Occipital lobe (tissue), 2 donors: ENCODE measurements around the gene DHX16. TPM values are rescaled to one million over a fixed set of nuclear protein-coding genes. Genes with fewer than 3 reads are reported as not detected.

Experiments
- DNase-seq: peaks from one replicate; lab custom pipeline; 2025; lab: John Stamatoyannopoulos, UW
- total RNA-seq: library from RNA; depleted of rRNA; stranded (reverse); fragments of >200 nt; gene quantifications from one replicate; pipeline ENCODE4 v1.2.3, GENCODE V29; 2014

Gene DHX16
- total RNA-seq, 1 donor from 2014 or later: 20.9 TPM

- no peak for DNase-seq
Measured at GRCh38 chr6:30640481-30640880, 32.3 kb downstream of the DHX16 start.

- no peak for DNase-seq
Measured at GRCh38 chr6:30635834-30636233, 37.0 kb downstream of the DHX16 start.

GRCh38 chr6:30626484-30627366 is 46.1 kb downstream of the DHX16 start, which contains the start of gene ATAT1:
TSS of gene ATAT1 (plus strand) at chr6:30626874.
- DNase-seq: peak; percentile 91

GRCh38 chr6:30625511-30625910 is 47.3 kb downstream of the DHX16 start:
- DNase-seq: no peak

GRCh38 chr6:30619561-30619960 is 53.2 kb downstream of the DHX16 start:
- DNase-seq: no peak

- no peak for DNase-seq
Measured at GRCh38 chr6:30618270-30618797, 54.5 kb downstream of the DHX16 start.

- peak; percentile 95 for DNase-seq
Measured at GRCh38 chr6:30617565-30618269, 55.1 kb downstream of the DHX16 start, which contains the start of gene MRPS18B. TSS of gene MRPS18B (plus strand) at chr6:30617840. CDS start at chr6:30617866, 26 bp downstream.

GRCh38 chr6:30616811-30617564 is 55.8 kb downstream of the DHX16 start, which contains the start of gene PPP1R10:
TSS of gene PPP1R10 (minus strand) at chr6:30617243. CDS start at chr6:30609944, 7,299 bp downstream.
- DNase-seq: peak; percentile 98

GRCh38 chr6:30615958-30616810 is 56.6 kb downstream of the DHX16 start:
- DNase-seq: no peak

- peak; percentile 30 for DNase-seq
Measured at GRCh38 chr6:30615219-30615957, 57.4 kb downstream of the DHX16 start.

GRCh38 chr6:30614843-30615218 is 58.0 kb downstream of the DHX16 start:
- peak; percentile 83 for DNase-seq

- DNase-seq: no peak
Measured at GRCh38 chr6:30614044-30614842, 58.6 kb downstream of the DHX16 start.

GRCh38 chr6:30613251-30614043 is 59.4 kb downstream of the DHX16 start:
- DNase-seq: no peak

GRCh38 chr6:30612687-30613248 is 60.0 kb downstream of the DHX16 start:
- no peak for DNase-seq

GRCh38 chr6:30612213-30612612 is 60.6 kb downstream of the DHX16 start:
- DNase-seq: no peak

GRCh38 chr6:30611856-30612194 is 61.0 kb downstream of the DHX16 start:
- no peak for DNase-seq

- DNase-seq: no peak
Measured at GRCh38 chr6:30611150-30611855, 61.5 kb downstream of the DHX16 start.
